Measurements from ENCODE around the gene MRPL43. TPM values are rescaled to one million over a fixed set of nuclear protein-coding genes. Genes with fewer than 3 reads are reported as not detected.

MRPL43 gene
- total RNA-seq, 1 experiment from 2014 or later, result 136 TPM

GRCh38 chr10:100965820-100966219, 21.5 kb downstream of the MRPL43 start:
- Histone ChIP-seq H3K79me2 (ENCODE audit: insufficient read depth, low read length) (no peaks in the 10 kb centered on the region), H3K9ac (ENCODE audit: low read length) (no peak overlapping the region), H3K9me3 (ENCODE audit: control insufficient read depth in 1 of 2, insufficient read depth in 1 of 2, low read depth in 1 of 2, low read length in 2 of 2) (no peaks in the 10 kb centered on the region), H3K4me2 (ENCODE audit: low read length) (no peak overlapping the region), H3K4me1 (ENCODE audit: control insufficient read depth in 1 of 2, insufficient read depth in 2 of 2, low read length in 2 of 2) (peaks cover 0 to 21% of the 10 kb centered on the region in 2 experiments; a peak in 3 of 4 replicates), H3K4me3 (replicated peaks in 1 of 2; ENCODE audit: low read depth in 1 of 2, low read length in 2 of 2) (no peak overlapping the region), H3K27me3 (ENCODE audit: insufficient read depth, low read length) (no peaks in the 10 kb centered on the region), H4K20me1 (ENCODE audit: insufficient read depth) (no peaks in the 10 kb centered on the region), H3K36me3 (ENCODE audit: control insufficient read depth in 1 of 2, insufficient read depth in 2 of 2, low read length in 2 of 2) (peaks cover 10 to 29% of the 10 kb centered on the region in 2 experiments; a peak in 3 of 4 replicates), H3K27ac (ENCODE audit: low read depth, low read length) (no peak overlapping the region), H3K9me2 (ENCODE audit: insufficient read depth) (no peaks in the 10 kb centered on the region), H2AFZ (ENCODE audit: low read depth, low read length, poor library complexity, severe bottlenecking) (no peak overlapping the region)
- intact Hi-C loops (cut with micrococcal nuclease), result no loop called here
- DNase-seq (ENCODE audit: low read depth, low spot score), result no peak
- ChIA-PET RAD21 (ENCODE audit: low non-redundant PET in 1 of 2, low total read pairs in 2 of 2, uncharacterized antibody in 2 of 2, unreplicated experiment in 2 of 2) (no interaction called here), CTCF (interaction anchor here (0.8 to 2.7 kb wide), 2 partner anchors 8 to 49 kb away, joined by 3 to 10 read pairs; no protein-coding TSS in a partner anchor), POLR2A (interaction anchor here (1.3 kb wide), 1 partner anchor 11 kb away, joined by 3 read pairs; no protein-coding TSS in a partner anchor)
- ATAC-seq, result no peak
- BruUV-seq (replicated peaks), result no TSS peak
- TF ChIP-seq ZNF274 (IDR thresholded peaks at IDR 0.05; ENCODE audit: low read depth, low read length) (no peak), EGR1 (IDR thresholded peaks at IDR 0.05; ENCODE audit: low read depth) (no peak), MAX (IDR thresholded peaks at IDR 0.05) (no peak), SRF (IDR thresholded peaks at IDR 0.05; ENCODE audit: low read depth) (no peak), SP1 (IDR thresholded peaks at IDR 0.05; ENCODE audit: low read depth) (no peak), ZFX (IDR thresholded peaks at IDR 0.05) (no peak), FOSL1 (IDR thresholded peaks at IDR 0.05; ENCODE audit: low read depth) (no peak), JUND (IDR thresholded peaks at IDR 0.05) (no peak)
- TF ChIP-seq, protein P1, sequence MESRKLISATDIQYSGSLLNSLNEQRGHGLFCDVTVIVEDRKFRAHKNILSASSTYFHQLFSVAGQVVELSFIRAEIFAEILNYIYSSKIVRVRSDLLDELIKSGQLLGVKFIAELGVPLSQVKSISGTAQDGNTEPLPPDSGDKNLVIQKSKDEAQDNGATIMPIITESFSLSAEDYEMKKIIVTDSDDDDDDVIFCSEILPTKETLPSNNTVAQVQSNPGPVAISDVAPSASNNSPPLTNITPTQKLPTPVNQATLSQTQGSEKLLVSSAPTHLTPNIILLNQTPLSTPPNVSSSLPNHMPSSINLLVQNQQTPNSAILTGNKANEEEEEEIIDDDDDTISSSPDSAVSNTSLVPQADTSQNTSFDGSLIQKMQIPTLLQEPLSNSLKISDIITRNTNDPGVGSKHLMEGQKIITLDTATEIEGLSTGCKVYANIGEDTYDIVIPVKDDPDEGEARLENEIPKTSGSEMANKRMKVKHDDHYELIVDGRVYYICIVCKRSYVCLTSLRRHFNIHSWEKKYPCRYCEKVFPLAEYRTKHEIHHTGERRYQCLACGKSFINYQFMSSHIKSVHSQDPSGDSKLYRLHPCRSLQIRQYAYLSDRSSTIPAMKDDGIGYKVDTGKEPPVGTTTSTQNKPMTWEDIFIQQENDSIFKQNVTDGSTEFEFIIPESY (IDR thresholded peaks at IDR 0.05; ENCODE audit: extremely low read depth, insufficient replicate concordance, low read length), result no peak
- TF ChIP-seq, protein P2, sequence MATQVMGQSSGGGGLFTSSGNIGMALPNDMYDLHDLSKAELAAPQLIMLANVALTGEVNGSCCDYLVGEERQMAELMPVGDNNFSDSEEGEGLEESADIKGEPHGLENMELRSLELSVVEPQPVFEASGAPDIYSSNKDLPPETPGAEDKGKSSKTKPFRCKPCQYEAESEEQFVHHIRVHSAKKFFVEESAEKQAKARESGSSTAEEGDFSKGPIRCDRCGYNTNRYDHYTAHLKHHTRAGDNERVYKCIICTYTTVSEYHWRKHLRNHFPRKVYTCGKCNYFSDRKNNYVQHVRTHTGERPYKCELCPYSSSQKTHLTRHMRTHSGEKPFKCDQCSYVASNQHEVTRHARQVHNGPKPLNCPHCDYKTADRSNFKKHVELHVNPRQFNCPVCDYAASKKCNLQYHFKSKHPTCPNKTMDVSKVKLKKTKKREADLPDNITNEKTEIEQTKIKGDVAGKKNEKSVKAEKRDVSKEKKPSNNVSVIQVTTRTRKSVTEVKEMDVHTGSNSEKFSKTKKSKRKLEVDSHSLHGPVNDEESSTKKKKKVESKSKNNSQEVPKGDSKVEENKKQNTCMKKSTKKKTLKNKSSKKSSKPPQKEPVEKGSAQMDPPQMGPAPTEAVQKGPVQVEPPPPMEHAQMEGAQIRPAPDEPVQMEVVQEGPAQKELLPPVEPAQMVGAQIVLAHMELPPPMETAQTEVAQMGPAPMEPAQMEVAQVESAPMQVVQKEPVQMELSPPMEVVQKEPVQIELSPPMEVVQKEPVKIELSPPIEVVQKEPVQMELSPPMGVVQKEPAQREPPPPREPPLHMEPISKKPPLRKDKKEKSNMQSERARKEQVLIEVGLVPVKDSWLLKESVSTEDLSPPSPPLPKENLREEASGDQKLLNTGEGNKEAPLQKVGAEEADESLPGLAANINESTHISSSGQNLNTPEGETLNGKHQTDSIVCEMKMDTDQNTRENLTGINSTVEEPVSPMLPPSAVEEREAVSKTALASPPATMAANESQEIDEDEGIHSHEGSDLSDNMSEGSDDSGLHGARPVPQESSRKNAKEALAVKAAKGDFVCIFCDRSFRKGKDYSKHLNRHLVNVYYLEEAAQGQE (IDR thresholded peaks at IDR 0.05; ENCODE audit: low read depth), result no peak
- TF ChIP-seq, protein P3, sequence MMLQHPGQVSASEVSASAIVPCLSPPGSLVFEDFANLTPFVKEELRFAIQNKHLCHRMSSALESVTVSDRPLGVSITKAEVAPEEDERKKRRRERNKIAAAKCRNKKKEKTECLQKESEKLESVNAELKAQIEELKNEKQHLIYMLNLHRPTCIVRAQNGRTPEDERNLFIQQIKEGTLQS (IDR thresholded peaks at IDR 0.05), result no peak

Measured in HCT116 (cell line).